NCI-H146 (cell line): Measurements from ENCODE around the gene KLHL29.

Experiments
- DNase-seq: peaks from one replicate; lab custom pipeline; 2025; lab: John Stamatoyannopoulos, UW

The KLHL29 gene

GRCh38 chr2:23550553-23550952 lies 165.6 kb downstream of the KLHL29 start:
- no peak for DNase-seq

- no peak for DNase-seq
These were observed 166.9 kb downstream of the KLHL29 start for GRCh38 chr2:23551875-23552274.

- DNase-seq, result no peak
These were observed 168.6 kb downstream of the KLHL29 start for GRCh38 chr2:23553561-23553960.

- DNase-seq, result no peak
These were observed 169.2 kb downstream of the KLHL29 start for GRCh38 chr2:23554054-23554697.

- no peak for DNase-seq
These were observed 171.0 kb downstream of the KLHL29 start for GRCh38 chr2:23555944-23556343.

- peak; percentile 12 for DNase-seq
These were observed 171.9 kb downstream of the KLHL29 start for GRCh38 chr2:23556929-23557328.

GRCh38 chr2:23557455-23557854 lies 172.5 kb downstream of the KLHL29 start:
- DNase-seq, result no peak

GRCh38 chr2:23559561-23560239 lies 174.7 kb downstream of the KLHL29 start:
- no peak for DNase-seq

GRCh38 chr2:23561088-23561487 lies 176.1 kb downstream of the KLHL29 start:
- DNase-seq, result no peak

- no peak for DNase-seq
These were observed 176.6 kb downstream of the KLHL29 start for GRCh38 chr2:23561544-23561943.

GRCh38 chr2:23562143-23562542 lies 177.2 kb downstream of the KLHL29 start:
- no peak for DNase-seq

- no peak for DNase-seq
These were observed 178.2 kb downstream of the KLHL29 start for GRCh38 chr2:23563151-23563550.

- peak; percentile 55 for DNase-seq
These were observed 179.0 kb downstream of the KLHL29 start for GRCh38 chr2:23563673-23564614.

GRCh38 chr2:23564615-23564960 lies 179.6 kb downstream of the KLHL29 start:
- DNase-seq, result no peak

- no peak for DNase-seq
These were observed 180.4 kb downstream of the KLHL29 start for GRCh38 chr2:23565374-23565773.

GRCh38 chr2:23565814-23566213 lies 180.8 kb downstream of the KLHL29 start:
- no peak for DNase-seq

- DNase-seq, result peak; percentile 32
These were observed 181.5 kb downstream of the KLHL29 start for GRCh38 chr2:23566241-23567142.

GRCh38 chr2:23567161-23567756 lies 182.3 kb downstream of the KLHL29 start:
- no peak for DNase-seq

- DNase-seq, result no peak
These were observed 183.2 kb downstream of the KLHL29 start for GRCh38 chr2:23568211-23568610.

- no peak for DNase-seq
These were observed 183.7 kb downstream of the KLHL29 start for GRCh38 chr2:23568626-23569190.

- no peak for DNase-seq
These were observed 184.9 kb downstream of the KLHL29 start for GRCh38 chr2:23569761-23570365.
